NCI-H187 (cell line): ENCODE results near the gene NBPF1.
"Not testable (repeated sequence)": the region's sequence is repeated elsewhere in the genome, so short reads cannot be mapped to it uniquely, and the experiment has no call there.

Experiments used
- DNase-seq, 2 experiments: peaks; one replicate each; lab custom pipeline; 2025; lab: John Stamatoyannopoulos, UW

Gene NBPF1

GRCh38 chr1:16641159-16641975 is 28.0 kb upstream of the NBPF1 start:
- DNase-seq, result not testable (repeated sequence)

GRCh38 chr1:16639091-16640031 is 26.0 kb upstream of the NBPF1 start:
- DNase-seq, result not testable (repeated sequence)

GRCh38 chr1:16637941-16638778 is 24.8 kb upstream of the NBPF1 start:
- not testable (repeated sequence) for DNase-seq

GRCh38 chr1:16636551-16637195 is 23.3 kb upstream of the NBPF1 start:
- DNase-seq, result not testable (repeated sequence)

GRCh38 chr1:16635959-16636358 is 22.6 kb upstream of the NBPF1 start:
- DNase-seq, result not testable (repeated sequence)

GRCh38 chr1:16633540-16634282 is 20.3 kb upstream of the NBPF1 start:
- DNase-seq, result not testable (repeated sequence)

- DNase-seq, result not testable (repeated sequence)
Measured at GRCh38 chr1:16632044-16632850, 18.9 kb upstream of the NBPF1 start.

- no peak for DNase-seq
Measured at GRCh38 chr1:16631248-16632043, 18.1 kb upstream of the NBPF1 start.

- DNase-seq, result no peak
Measured at GRCh38 chr1:16630661-16631247, 17.4 kb upstream of the NBPF1 start.

- not testable (repeated sequence) for DNase-seq
Measured at GRCh38 chr1:16629916-16630530, 16.7 kb upstream of the NBPF1 start.

- DNase-seq, result no peak
Measured at GRCh38 chr1:16628361-16629111, 15.2 kb upstream of the NBPF1 start.

- DNase-seq, result not testable (repeated sequence)
Measured at GRCh38 chr1:16626409-16626983, 13.1 kb upstream of the NBPF1 start.

GRCh38 chr1:16625497-16626408 is 12.4 kb upstream of the NBPF1 start:
- no peak for DNase-seq

GRCh38 chr1:16623812-16624719 is 10.7 kb upstream of the NBPF1 start:
- peak; percentile 95 to 96 for DNase-seq

GRCh38 chr1:16623337-16623736 is 10.0 kb upstream of the NBPF1 start:
- DNase-seq, result not testable (repeated sequence)
